HG03045 (cell line): ENCODE results near the gene MYOM1.

Source experiments
- ATAC-seq: cut with Tn5 transposase; IDR thresholded peaks from one replicate; pipeline ENCODE4 v1.9.1; 2021; ENCODE audit warnings: mild to moderate bottlenecking, moderate library complexity; ENCODE audit not compliant: unreplicated experiment

The MYOM1 gene

DNA sequence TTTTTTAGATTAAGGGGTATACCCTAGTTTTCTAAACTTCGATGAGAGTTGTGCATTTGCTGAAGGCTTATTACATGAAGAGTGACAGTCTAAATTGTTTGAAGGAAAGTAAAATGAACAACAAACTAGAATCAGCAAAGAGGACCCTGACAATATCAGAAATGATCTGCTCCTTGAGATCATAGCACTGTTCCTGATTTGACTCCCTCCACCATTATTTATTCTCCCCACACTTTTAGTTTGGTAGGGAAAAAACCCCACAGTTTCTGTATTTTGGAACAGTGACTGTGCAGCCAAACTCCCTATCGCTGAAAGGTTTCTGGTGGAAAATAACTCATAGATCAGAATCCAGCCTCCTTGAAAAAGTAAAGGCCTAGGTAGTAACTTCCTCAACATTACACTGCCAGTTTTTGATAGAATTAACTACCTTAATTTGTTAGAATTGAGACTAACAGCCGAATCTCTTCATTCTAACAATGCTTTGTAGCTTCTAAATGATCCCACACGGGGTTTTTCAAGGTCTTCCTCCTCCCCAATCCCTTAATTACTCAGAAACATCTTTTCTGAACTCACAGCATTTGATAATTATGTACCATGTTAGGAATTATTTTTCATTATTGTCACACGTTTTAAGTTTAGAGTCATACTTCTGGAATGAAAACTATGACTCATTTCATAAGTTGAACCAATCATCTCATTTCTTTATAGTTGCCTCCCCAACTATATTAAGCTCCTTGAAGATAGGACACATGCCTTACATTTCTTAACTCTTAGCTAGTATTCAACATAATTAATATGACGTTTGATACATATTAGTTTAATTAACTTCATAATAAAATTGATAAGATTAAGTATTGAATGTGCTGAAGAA is 30.7 kb upstream of the MYOM1 start:
- ATAC-seq: no peak

DNA sequence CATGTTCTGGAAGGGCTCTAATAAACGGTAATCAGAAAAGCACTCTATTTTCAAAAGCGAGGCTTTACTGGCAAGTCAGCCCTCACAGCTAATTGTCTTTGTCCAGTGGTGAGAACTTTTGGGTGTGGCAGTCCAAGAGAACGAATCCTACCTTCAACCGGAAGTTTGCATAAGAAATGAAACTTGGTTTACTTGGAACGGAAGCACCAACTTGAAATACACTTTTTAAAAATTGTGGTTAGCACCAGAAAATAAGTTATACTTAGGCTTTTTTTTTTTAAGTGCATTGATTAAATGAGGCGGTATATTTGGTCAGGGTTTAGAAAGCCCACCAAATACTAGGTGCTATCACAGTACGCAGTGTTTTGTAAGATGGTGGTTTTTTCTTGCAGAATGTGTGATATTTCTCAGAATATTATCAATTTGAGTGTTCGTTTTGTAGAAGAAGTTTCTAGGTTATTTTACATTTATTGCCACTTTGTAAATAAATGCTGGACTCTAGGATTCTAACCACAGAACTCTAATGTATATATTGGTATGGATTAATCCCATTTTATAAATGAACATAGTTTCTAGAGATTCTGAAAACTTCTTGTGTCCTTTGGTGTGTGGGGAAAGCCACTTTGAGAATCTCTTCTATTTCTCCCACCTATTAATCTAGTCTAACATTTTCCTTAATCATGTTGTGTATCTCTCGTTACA is 29.0 kb upstream of the MYOM1 start:
- ATAC-seq: no peak

DNA sequence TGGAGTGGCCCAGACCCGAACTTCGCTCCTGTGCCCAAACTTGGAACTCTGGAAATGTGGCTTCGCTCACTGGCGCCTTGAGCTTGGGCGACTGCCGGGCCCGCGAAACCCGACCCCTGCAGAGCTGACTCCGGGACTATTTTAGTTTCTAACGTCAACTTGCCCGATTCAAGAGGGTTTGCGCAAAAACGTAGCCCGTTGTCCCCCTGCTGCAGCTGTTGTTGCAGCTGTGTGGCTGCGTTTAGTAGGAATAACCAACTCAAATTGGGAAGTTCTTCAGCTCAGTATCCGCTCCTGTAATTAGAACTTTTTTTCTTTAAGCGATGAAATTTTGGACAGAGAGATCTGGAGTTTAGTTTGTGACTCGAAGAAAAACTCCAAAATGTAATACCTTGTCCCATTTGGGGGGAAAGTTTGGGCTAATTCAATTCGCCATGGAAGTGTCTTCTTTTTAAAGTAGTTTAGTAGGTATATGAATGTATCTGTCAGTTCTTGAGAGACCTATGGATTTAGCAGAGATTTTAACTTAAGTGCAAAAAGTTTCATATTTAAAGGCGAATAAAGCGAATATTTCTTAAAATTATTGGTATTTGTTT is 28.4 kb upstream of the MYOM1 start:
- peak; percentile 1 for ATAC-seq

DNA sequence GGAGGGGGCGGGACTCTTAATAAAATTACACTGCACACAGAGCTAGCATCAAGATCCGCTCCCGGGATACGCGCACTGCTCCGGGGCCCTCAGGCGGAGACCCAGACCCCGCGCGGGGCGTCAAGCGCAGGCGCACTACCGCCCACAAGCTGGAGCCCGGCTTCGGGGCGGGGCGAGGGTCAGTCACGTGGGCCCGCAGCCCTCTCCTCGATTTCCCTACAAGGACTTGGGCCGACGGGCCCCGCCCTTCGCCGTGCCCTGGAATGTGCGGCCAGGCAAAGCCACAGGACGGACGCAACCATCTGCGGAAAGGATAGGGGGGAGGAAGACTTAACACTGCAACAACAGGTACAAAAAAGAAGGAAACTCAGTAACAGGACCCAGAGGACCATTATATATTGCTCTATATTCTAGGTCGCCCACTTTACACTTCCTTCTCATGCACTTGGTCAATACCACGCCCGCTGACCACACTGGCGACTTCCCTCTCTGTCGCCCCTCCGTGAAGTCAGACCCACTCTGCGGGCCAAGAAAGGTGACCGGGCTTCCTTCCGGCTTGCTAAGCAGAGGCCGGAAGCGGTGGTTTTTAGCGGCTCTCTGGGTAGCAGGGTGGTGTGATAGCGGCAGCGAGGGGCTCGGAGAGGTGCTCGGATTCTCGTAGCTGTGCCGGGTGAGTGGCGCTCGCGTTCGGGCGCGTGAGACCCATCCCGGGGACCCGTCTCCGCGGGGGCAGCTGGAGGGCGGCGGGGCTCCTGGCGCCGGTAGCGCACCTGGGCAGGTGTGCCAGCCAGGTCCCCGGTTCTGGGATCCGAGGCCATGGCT is 27.7 kb upstream of the MYOM1 start, which contains the start of gene MYL12A:
Gene MYL12A (plus strand): TSS at position 562 of the 822 bp plus-strand sequence. CDS start 5,447 bp downstream, outside the sequence.
- ATAC-seq: peak; percentile 87

DNA sequence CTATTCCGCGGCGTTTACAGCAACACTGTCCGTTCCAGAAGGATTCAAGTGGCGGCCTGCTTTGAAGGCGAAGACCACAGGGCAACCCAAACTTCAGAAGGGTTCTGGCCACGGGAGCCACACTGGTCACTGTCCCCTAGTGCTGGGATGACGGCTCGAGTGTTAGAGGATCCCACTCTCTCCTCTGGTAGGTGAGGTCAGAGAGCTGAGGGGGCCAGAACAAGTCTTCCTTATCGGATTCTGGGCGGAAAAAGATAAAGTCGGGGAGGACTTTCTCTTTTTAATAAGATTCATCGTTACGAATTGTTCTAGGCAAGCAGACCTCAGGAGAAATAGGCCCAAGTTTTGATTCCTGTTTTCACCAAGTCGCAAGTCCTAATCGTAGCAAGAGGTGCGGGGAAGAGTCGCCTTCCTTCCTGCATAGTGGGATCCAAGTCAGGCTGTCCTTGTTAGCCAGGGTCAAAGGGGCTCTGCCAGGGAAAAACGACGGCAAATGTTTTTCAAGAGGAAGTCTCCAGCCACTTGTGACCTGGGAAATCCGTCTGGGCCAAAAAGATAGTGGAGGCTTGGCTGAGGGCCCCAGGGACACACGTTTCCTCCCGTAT is 27.0 kb upstream of the MYOM1 start:
- ATAC-seq: no peak

DNA sequence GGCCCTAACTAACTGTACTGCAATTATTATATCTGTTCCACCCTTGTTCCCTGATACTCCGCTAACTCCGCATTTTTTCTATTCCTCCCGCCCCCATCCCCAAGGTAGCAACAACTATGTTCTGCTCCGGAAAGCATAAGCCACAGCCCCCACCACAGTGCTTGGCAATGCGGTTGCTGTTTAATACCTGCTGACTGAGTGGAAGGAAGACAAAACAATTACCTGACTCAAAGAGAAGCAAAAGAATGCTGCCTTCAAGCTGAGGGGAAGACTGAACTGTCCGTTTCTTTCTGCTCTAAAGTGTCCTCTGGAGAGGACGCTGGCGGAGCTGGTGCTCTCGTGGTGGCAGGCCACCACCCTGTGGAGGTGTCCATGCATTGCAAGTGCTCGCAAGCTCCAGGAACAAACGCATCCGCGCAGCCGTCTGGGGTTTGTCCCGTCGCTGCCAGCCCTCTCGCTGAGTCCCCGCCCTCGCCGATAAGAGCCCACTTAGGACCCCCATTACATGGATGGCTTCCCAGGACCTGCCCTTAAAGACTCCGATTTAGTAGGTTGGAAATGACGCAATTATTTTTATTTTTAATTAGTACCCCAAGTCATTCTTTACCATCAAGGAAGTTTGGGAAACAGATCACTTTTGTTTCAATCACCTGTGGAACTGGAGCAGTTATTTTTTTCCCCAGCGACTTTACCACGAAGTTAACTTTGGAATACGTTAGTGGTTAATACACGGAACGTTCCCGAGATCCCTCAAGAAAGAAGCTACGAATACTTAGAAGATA is 26.3 kb upstream of the MYOM1 start:
- peak; percentile 46 for ATAC-seq

DNA sequence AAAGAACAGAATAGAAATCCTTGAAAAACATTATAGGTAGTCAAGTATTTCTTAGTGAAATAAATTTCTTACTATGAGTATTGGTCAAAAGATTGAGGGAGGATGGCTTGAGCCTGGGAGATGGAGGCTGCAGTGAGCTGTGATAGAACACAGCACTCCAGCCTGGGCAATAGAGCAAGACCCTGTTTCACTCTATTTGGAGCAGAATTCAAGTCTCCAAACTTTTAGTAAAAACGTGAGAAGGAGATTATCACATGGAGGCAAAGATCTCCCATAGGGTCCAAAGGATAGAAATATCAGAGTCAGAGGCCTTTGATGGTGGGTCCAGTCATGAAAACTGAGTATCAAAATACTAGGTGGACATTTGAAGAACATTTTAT is 25.4 kb upstream of the MYOM1 start:
- no peak for ATAC-seq

DNA sequence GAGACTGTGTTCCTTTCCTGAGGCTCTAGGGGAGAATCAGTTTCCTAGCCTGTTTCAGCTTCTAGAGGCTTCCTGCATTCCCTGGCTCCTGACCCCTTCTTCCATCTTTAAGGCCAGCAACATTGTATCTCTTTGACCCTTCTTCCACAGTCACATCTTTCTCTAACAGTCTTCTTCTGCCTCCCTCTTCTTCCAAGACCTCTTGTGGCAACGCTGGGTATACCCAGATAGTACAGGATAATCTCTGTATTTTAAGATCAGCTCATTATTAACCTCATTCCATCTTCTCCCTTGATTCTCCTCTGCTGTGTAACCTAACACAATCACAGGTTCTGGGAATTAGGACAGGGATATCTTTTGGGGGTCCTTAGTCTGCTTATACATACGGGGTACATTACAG is 19.0 kb upstream of the MYOM1 start:
- no peak for ATAC-seq

DNA sequence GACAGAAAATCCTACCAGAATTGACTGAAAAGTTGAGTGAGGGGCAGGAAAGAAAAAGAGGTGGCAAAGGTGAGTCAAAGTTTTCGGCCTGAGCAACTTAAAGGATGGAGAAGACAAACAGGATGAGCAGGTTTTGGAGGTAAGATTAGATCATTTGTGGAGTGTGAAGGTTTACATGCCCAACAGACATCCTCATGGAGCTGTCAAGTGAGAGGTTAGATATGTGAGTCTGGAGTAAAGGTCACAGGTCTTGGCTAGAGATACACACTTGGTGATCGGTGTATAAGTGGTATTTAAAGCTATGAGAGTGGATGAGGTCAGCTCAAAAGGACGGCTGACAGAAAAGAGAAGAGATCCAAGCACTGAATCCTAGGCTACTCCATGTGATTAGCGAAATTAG is 16.7 kb upstream of the MYOM1 start:
- no peak for ATAC-seq

DNA sequence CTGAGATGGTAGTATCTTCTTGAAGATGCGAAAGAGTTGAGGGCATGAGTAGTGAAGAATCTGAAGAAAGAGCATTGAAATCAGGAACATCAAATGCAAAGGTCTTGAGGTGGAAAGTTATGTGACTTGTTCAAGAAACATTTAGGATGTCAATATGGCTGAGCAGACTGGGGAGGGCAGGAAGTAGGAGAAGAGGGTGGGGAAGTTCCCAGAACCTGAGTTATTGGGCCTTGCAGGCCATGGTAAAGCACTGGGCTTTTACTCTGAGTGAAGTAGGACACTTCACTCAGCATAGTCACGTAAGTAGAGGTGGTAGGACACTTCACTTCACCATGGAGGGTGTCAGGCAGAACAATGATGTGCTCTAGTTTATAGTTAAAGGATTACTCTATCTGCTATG is 16.1 kb upstream of the MYOM1 start:
- ATAC-seq: no peak

DNA sequence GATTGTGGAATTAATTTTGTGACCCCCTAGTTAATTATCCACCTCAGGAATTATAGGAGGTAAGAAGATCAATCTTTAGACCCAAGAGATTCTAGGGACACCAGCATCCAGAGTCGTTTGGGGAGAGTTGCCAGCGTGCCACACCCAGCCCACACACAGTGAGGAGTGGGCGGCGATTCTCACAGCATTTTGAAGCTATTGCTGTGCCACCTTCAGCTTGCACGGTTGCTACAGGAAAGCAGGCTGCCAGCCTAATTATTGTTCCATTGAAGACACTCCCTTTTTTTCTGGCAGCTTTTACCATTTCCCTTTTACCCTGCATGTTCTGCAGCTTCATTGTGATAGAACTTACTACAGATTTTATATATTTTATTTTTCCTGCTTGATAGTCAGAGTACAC is 14.7 kb upstream of the MYOM1 start:
- no peak for ATAC-seq

DNA sequence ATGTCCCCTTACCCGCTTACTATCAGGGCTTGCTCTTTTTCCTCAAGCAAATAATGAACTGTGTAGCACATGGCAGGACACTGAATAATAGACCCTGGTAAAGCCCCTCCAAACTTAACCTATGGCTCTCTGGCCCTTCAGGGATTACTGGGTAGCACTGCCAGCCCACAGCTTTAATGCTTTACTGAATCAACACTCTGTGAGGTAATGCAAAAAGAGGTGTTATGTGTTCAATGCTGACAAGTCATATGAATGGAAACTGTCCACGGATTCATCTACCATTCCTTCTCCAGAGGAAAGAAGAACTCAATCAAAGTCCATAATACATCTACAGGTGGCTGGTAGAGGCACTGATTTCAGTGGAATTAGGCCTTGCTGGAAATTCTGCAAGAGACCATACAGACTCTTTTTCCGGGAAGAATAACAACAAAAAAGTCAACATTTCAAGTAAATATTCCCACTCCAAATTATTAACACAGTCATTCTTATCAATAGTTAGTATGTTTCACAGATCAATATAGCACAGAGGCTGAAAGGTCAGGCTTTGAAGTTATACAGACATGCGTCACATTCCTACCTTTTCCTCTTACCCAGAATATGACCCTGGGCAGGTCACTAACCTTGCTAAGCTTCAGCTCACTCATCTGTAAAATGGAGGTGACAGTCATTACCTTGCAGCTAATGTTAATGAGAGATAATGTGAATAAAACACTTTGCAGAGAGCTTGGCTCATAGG is 13.8 kb upstream of the MYOM1 start:
- no peak for ATAC-seq

DNA sequence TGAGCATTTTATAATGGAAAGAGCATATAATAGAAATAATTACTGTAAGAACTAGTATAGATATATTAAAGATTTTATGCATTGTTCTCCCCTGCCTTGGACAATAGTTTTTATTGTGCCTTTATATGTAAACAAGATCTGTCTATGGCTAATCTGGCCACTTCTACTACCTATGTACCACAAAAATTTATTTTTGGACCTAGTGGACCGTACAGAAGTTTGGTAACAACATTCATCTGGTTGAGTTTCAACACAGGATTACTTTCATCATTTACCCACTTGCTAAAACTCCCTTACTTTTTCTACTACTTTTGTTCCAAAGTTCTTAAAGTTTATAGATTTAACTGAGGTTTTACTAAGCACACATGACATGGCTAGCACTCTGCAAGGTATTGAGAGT is 13.2 kb upstream of the MYOM1 start:
- ATAC-seq: no peak

DNA sequence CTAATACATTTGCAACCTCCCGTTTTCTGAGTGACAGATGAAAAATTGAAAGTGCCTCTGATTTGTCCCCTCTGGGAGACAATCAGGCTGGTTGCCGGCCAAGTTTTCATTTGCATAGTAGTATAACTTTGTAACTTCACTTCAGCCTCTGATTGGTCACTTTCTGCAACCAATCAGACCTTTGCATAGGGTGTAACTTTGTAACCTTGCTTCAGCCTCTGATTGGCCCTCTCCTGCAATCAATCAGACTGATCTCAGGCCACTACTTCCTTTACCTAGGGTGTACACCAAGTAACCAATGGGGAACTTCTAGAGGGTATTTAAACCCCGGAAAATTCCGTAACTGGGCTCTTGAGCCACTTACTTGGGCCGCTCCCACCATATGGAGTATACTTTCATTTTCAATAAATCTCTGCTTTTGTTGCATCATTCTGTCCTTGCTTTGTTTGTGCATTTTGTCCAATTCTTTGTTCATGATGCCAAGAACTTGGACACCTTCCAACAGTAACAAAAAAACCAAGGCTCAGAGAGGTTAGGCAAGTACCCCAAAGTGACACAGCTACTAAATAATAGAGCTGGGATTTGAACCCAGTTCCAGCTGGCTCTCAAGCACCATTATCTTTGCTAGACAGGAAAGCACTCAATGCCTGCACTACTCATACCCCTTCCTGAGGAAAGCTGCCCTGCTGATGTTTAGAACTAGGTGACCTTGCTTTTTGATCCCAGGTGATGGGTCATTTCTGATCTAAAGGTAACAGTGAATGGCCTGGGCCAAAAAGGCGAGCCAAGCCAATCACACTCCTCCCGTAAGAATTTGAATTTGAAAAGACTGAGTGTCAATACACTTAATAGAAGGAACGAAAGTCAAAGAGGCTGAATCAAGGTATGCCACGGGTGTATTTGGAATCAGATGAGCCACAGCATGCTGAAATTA is 10.9 kb upstream of the MYOM1 start:
- ATAC-seq: no peak

DNA sequence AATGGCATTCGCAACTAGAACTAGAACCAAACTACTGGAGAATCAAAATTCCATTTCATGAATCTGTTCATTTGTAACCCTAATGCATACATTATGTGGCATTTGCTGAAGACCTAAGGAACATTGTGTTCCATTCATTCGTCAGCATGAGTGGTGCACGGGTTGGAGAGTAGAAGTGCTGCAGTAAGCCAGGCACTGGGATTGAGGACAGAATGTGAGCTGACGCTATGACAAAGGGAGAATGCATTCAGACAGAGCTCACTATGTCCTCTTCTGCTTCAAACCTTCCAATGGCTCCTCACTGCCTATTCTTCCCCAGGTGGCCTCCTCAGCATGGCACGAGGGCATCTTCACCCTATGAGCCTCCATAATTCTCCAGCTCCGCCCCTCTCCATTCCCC is 6.3 kb upstream of the MYOM1 start:
- no peak for ATAC-seq

DNA sequence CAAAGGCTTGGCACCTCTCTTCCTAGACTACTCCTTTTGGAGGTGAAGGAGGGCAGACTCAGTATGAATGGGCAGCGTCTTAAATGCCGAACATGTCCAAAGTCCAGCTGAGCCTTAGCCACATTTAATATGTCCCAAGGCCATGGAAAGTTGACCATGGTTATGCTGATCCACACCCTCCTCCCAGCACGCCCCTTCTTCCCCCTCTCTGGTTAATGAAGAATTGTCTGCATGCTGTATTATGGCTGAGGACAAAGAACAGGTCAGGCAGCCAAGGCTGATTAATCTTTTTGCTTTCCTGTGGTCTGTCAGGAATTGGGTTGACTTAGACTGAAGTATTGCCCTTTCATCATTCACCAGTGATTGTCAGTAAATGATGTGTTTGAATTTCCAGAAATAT is 5.8 kb upstream of the MYOM1 start:
- ATAC-seq: no peak

DNA sequence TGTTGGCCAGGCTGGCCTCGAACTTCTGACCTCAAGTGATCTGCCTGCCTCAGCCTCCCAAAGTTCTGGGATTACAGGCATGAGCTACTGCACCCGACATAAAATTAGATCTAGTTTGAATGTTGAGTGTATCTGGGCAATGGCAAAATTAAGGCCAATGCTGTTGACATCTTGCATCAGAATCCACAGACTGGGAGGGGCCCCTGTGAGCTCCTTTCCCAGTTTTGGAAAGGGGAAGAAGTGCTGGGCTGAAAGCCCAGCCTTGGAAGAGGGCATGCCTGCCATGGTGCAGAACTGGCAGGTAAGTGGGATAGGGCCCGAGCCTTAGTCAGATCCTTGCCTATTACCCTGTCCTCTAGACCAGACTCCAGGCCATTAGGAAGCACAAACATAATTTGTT is 4.5 kb upstream of the MYOM1 start:
- ATAC-seq: no peak

DNA sequence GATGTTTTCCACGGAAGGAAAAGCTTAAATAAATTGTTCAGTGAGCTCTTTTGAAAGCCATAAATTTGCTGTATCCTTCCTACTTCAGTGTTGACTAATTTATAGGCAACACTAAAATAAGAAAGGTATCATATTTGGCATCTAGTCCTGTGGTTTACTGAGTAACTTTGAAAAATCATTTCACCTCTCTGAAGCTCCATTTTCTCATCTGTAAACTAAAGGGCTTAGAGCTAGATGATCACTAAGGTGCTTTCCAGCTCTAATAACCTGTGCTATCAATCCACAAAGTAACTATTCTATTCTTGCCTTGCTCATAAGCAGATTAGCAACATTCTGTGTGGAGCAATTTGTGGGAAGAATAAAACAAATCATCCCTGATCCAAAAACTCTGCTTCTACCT is 3.6 kb upstream of the MYOM1 start:
- no peak for ATAC-seq
